AG09309 (cell line): ENCODE data around the gene CCDC183.
"Not testable (repeated sequence)": the region's sequence is repeated elsewhere in the genome, so short reads cannot be mapped to it uniquely, and the experiment has no call there.

Experiments
- DNase-seq: peaks from one replicate; pipeline ENCODE4 v3.0.0-alpha.2; 2010; ENCODE audit warnings: low read depth
- H3K4me3 ChIP-seq: 2 replicates; pipeline ENCODE4 v1.5.1; 2011; ENCODE audit warnings: mild to moderate bottlenecking, low read depth, low read length, moderate library complexity; ENCODE audit not compliant: control insufficient read depth
- TF ChIP-seq, protein P1 (sequence below): IDR thresholded peaks from 2 replicates; pipeline ENCODE4 v1.5.1; 2011; ENCODE audit warnings: mild to moderate bottlenecking, low read depth, low read length, inconsistent platforms; ENCODE audit not compliant: insufficient read depth, control insufficient read depth; ENCODE audit errors: missing control alignments

The CCDC183 gene

DNA sequence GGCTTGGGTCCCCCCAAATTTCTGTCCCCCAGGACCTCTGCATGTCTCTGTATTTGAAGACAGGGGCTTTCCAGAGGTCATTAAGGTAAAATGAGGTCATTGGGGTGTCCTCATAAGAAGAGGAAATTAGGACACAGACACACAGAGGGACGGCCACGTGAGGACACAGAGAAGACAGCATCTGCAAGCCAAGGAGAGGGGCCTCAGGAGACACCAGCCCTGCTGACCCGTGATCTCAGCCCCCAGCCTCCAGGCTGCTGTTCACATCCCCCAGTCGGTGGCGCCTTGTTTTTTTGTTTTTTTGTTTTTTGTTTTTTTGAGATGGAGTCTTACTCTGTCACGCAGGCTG is 1.2 kb upstream of the CCDC183 start:
- TF ChIP-seq, protein P1, sequence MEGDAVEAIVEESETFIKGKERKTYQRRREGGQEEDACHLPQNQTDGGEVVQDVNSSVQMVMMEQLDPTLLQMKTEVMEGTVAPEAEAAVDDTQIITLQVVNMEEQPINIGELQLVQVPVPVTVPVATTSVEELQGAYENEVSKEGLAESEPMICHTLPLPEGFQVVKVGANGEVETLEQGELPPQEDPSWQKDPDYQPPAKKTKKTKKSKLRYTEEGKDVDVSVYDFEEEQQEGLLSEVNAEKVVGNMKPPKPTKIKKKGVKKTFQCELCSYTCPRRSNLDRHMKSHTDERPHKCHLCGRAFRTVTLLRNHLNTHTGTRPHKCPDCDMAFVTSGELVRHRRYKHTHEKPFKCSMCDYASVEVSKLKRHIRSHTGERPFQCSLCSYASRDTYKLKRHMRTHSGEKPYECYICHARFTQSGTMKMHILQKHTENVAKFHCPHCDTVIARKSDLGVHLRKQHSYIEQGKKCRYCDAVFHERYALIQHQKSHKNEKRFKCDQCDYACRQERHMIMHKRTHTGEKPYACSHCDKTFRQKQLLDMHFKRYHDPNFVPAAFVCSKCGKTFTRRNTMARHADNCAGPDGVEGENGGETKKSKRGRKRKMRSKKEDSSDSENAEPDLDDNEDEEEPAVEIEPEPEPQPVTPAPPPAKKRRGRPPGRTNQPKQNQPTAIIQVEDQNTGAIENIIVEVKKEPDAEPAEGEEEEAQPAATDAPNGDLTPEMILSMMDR: no peak
- DNase-seq: no peak
- H3K4me3 ChIP-seq: no peak overlapping the region

DNA sequence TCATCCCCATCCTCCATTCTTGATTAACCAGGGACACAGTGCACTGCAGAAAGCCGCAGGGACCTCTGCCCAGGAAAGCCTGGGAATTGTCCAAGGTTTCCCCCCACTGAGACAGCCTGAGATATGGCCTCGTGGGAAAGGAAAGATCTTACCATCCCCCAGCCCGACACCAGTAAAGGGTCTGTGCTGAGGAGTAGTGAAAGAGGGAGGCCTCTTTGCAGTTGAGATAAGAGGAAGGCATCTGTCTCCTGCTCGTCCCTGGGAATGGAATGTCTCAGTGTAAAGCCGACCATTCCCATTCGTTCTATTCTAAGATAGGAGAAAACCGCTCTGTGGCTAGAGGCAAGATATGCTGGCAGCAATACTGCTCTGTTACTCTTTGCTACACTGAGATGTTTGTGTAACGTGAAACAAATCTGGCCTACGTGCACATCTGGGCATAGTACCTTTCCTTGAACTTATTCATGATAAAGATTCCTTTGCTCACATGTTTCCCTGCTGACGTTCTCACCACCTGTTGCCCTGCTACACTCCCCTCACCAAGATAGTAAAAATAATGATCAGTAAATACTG is 723 bp downstream of the CCDC183 start:
- not testable (repeated sequence) for H3K4me3 ChIP-seq, DNase-seq

DNA sequence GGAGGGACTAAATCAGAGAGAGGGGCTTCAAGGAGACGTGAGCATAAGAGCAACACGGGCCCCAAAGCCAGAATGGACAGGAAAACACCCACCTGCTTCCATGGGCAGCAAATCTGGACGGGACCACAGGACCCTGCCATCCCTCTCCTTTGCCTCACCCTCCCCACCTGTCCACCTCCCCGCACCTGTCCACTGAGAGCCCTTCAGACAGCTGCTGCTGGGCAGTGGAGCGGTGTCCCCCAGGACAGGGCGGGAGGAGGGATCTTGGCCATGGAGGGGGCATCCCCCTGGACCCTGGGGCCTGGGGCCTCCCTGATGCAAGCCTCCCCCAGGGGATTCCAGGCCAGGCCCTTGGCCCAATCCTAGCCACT is 2.6 kb downstream of the CCDC183 start:
- TF ChIP-seq, protein P1: no peak
- DNase-seq: no peak

GRCh38 chr9:136799079-136799853 is 3.1 kb downstream of the CCDC183 start:
- no peak overlapping the region for H3K4me3 ChIP-seq
- no peak for DNase-seq
- TF ChIP-seq, protein P1: no peak

More for the DNA sequence above, 2.6 kb downstream of the CCDC183 start:
- no peak overlapping the region for H3K4me3 ChIP-seq

DNA sequence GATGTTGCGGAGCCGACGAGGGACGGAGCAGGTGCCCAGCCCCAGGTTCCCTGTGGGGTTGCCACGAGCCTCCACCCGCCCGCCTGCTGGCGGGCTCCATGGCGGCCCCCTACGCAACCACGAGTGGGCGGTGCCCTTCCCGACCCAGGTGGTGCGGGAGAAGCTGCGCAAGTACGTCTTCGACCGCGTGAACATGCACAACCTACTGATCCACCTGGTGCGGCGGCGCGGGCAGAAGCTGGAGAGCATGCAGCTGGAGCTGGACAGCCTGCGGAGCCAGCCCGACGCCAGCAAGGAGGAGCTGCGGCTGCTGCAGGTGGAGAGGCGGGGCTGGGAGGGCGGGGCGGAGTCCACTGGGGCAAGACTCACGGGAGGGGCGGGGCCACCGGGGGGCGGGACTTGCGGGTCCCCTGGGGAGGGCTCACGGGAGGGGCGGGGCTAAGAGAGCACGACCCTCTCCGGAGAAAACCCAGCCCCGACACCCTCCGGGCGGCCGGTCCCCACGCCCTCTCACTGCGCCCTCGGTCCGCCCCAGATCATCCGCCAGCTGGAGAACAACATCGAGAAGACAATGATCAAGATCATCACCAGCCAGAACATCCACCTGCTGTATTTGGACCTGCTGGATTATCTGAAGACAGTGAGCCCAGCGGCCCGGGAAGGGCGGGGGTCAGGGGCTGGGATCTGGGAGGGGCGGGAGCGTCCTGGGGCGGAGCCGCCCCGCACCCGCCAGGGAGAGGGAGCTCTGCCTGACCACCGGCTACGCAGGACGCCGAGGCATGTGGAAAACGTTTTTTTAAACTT is 3.9 kb downstream of the CCDC183 start:
- TF ChIP-seq, protein P1: no peak
- no peak overlapping the region for H3K4me3 ChIP-seq
- no peak for DNase-seq

- no peak overlapping the region for H3K4me3 ChIP-seq
- TF ChIP-seq, protein P1: no peak
- DNase-seq: no peak
Measured at GRCh38 chr9:136802321-136802720, 6.2 kb downstream of the CCDC183 start.

- not testable (repeated sequence) for H3K4me3 ChIP-seq, DNase-seq
Measured at GRCh38 chr9:136803009-136803550, 6.9 kb downstream of the CCDC183 start.
